ENCODE results near the gene KCTD16.

The KCTD16 gene

GRCh38 chr5:144352732-144353317 lies 182.2 kb downstream of the KCTD16 start:
- no peak for DNase-seq

- DNase-seq: no peak
These were observed 185.8 kb downstream of the KCTD16 start for GRCh38 chr5:144356489-144356888.

DNA sequence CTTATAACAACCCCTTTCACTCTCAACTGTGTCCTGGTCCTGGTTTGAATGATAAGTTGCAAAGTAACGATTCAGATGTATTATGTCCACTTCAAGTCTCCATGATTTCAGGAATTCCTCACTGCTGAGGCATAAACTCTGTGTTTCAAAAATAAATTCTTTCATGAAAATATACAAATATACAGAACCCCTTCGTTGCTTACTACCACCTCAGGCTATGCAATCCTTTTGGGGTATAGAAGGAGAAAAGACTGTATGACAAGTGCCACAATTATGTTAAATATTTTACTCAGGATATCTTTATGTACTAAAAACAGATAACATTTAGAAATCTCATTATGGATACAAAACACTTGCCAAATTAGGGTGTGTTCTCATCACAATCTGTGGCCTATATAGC lies 190.7 kb downstream of the KCTD16 start:
- no peak for DNase-seq

DNA sequence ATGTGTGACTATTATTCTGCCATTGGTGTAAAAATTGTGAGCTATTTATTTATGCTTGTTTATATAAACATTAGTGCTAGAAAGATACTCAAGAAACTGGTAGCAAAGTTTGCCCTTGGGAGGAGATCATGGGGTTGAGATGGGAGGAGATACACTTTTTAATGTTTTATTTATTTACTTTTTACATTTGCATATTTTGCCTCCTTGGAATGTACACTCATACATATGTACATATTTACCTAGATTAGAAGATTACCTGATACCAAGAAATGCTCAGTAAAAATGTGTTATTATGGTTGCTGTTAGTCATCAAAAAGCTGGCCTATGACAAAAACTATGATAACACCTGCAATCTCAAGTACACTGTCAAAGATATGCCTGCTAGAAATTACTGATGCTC lies 195.2 kb downstream of the KCTD16 start:
- DNase-seq: no peak

- no peak for DNase-seq
These were observed 197.3 kb downstream of the KCTD16 start for GRCh38 chr5:144367991-144368390.

GRCh38 chr5:144368556-144368955 lies 197.9 kb downstream of the KCTD16 start:
- DNase-seq: no peak

DNA sequence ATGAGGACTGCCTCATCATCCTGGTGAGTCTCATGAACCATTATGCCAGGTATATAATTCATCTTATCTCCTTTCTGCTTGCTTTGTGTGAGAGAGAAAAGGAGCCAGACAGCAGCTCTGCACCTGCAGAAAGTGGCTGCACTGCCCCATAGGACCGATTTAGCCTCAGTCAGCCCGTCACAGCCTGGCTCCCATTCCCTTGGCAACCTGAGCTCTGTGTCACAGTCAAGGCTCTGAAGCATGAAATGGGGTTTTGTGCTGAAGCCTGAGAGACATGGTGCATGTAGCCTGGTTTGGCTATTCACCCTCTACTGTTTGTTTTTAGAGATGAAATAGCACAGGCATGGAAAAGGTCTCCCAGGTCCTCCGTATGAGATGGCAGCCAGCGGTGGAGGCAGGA lies 198.3 kb downstream of the KCTD16 start:
- no peak for DNase-seq

DNA sequence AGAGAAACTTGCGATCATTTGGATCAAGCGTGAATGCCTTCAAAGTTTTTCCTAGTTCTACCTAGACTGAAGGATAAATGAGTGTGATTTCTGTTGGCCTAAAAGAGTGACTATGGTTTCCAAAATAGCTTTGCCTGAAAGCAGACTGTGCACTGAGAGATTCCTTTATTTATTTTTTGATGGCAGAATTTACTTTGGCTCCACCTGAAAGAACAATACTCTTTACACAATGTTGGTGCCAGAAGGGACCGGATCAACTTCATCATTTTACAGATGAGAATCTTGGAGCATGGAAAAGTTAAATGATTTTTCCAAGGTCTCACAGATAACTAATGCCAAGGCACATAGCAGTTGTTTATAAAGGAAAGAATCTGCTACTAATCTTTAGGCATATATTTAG lies 199.6 kb downstream of the KCTD16 start:
- no peak for DNase-seq

DNA sequence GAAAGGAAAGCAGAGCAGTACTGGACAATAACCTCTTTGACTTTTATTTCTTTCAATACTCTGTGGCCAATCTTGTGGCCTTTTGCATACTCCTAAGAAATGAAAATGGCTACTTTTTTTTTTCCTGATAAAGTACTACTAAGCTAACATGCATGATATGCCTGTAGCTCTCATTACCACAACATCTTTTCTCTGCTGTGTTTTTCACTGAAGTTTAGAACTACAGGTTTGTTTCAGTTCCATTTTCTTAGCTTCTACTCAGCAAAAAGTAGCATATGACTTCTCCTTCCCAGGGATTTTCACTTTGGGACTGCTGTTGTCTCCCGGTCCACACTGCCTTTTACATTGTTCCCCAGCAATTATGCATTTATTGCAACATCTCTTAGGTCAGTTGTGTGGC lies 204.0 kb downstream of the KCTD16 start:
- no peak for DNase-seq

GRCh38 chr5:144377207-144377606 lies 206.5 kb downstream of the KCTD16 start:
- DNase-seq: no peak

DNA sequence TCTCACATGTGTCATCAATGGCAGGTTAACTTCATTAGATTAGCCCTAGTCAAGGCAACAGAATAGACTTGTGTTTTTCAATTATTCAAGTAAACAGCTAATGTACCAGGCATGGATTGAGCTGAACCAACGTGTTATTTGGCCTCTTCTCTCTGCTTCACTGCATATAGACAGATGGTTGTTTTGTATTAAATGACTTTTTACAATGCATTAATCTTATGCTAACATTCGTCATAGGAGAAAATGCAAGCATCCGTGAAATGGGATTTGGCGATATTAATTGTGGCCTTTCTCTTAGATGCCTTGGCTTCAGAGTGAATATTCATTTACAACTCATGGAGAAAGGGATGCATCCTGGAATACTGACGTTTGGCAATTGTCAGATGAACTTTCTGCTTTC lies 208.0 kb downstream of the KCTD16 start:
- no peak for DNase-seq

DNA sequence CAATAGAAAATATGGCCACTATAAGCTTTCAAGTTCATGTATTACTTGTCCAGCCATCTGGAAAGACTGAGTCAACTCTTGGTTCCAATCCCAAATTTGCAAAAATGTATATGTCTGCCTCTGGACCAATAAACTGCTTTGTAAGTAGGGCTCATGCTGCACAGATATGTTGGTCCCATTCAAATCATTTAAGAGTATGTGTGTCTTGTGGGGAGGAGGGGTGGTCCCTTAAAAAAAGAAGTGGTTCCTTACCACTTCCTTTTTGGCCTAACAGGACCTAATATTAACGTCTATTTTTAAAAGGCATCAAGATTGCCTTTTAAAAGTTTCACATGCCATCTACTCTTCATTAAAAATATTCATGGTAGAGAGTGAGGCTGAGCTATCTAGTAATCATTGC lies 214.9 kb downstream of the KCTD16 start:
- DNase-seq: no peak

DNA sequence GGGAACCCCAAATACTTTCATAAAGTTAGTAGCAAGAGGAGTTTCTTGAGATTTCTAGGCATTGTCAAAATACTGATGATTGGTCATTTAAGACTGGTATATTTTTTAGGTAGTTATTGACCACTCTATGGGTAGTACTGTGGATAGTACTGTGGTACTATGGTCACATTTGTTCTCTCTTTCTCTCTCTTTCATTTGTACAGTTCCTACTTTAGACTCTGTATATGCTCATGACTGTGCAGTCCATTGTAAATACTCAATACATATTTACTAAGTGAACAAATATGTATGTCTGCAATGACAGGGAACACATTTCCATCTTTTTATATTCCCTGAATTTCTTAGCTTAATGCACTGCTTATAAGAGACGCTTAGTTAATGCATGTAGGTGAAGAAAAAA lies 215.6 kb downstream of the KCTD16 start:
- DNase-seq: no peak

GRCh38 chr5:144390133-144390532 lies 219.5 kb downstream of the KCTD16 start:
- DNase-seq: no peak

DNA sequence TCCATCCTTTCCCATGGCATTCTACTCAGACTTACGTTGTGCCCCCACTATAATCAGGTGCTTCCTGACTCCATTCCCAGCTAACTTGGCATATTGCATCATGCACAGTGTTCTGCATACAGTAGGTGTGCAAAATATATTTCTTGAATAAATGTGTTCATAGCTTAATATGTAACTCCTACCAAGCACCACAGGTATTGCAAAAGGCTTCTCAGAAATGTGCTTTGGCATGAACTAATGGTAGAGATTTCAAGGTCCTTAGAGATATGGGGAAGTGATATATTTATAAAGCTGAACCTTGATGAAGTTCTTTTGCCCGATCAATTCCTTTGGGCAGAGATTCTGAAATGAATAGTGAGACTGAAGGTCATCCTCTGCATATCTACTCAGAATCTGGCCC lies 220.4 kb downstream of the KCTD16 start:
- no peak for DNase-seq

DNA sequence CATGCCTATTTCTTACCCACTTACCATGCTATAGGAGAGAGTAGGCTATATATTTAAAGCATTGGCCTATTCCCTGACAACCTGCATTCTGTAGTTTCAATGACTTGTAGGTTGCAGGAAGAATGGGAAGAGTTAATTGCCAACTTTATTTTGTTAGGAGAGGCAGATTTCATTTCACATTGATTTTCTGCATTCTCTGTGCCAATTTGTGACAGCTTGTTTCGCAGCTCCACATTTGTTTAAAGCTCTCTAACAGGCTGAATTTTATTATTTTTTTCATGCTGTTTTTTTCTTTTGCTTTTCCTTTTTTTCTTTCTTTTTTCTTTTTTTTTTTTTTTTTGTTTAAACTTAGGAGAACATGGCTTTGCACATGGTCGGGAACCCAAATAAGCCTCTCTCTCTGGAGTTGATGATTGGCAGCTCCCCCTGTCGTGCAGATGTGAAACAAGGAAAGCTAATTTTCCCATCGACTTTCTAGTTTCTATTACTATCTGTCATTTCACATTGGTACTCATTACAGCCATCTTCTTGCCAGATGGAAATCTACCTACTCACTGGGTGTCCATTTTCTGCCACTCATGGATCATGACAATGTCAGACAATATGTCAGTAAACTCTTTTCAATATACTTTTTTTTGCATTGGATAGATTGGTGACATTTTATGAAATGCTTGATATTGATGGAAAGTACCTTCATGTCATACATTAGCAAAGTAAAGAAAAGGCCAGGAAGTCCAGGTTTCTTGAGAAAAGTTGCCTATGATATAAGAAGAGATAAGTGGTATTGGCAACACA lies 223.2 kb downstream of the KCTD16 start:
- no peak for DNase-seq

GRCh38 chr5:144395704-144396103 lies 225.0 kb downstream of the KCTD16 start:
- no peak for DNase-seq

DNA sequence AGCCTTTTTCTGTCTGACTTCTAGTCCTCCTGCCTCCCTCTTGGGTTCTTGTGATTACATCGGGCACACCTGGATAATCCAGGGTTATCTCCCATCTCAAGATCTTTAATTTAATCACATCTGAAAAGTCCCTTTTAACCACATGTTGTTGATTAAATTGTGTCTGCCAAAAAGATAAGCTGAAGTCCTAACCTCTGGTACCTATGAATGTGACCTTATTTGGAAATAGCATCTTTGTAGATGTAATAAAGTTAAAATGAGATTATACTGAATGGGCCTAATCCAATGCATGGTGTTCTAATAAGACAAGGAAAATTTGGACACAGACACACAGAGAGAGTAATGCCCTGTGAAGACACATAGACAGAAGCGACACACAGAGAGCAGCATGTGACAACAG lies 232.4 kb downstream of the KCTD16 start:
- no peak for DNase-seq

DNA sequence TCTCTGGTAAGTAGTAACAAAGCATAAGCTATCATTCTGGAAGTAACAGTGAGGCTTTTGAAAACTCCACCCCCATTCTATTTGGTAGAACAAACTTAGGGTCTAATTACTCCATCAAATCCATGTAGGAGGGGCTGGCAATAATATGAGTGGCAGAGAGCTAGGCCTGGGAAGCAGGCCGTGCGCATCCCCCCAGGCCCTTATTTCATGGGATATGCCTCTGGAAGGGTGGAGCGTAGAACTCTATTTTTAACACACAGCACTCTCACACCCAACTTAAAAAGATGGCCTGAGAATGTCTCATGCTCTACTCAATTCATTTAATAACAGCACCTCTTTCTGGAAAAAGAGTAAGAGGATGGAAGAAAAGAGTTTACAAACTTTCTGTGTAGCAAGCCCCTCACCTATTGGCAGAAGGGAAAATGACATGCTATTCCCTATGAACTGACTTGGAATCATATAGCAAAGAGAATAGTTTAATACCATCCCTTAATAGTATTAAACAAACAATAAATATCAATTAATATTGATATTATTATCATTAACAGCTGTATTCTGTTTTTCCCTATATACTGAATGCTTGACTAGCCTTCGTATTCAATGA lies 233.2 kb downstream of the KCTD16 start:
- no peak for DNase-seq

GRCh38 chr5:144404672-144405071 lies 234.0 kb downstream of the KCTD16 start:
- no peak for DNase-seq

DNA sequence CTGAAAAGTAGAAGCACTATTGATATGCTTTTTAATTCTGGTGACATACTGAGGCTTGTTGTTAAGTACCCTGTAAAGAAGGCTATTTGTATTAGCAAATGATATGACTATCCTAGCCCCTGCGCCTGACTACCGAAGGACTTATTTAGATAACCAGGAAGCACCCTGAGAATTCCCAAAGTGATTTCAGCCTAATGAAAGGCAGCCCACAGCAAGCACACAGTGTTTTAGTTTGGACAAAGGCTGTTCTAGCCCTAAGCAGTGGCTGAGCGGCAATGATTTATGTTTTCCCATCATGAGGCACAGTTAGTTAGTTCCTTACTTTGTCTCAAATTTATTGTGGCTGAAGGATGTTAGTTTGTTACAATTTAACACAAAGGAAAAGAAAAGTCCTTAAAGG lies 235.3 kb downstream of the KCTD16 start:
- no peak for DNase-seq

- no peak for DNase-seq
These were observed 235.8 kb downstream of the KCTD16 start for GRCh38 chr5:144406442-144406841.

DNA sequence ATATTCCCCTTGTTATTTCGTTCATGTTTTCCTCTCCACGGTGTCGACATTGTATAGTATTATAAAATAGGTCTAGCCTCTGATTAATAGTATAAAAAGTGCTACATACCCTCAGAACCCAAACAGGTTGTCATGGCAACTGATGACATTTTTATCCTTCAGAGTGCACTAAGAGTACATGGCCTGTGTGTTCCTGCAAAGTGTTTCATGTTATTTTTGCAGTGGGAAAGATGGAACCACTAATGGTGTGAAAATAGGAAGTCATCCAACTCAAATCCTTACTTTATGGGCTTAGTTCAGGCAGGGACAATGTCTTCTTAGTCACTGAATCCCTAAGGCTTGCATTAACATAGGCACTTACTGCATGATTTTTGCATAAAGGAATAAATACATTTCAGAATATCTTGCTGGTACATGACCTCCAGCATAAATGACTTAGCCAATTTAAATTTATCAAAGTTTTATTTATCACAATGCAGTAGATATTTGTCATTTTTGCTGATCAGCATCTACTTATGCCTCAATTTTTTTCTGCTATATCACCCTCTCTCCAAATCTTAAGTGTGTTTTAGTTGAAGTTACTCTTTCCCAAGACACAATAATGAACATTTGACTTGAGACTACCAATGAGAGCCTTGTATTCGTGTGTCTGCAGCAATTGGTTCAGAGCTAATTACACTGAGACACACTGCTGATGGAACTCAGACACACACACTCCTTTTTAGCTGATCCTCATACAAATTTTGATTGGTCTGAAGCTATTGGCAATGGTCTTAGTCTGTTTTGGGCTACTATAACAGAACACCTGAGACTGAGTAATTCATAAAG lies 243.7 kb downstream of the KCTD16 start:
- no peak for DNase-seq

- DNase-seq: no peak
These were observed 245.5 kb downstream of the KCTD16 start for GRCh38 chr5:144416196-144416595.
